H7 (cell line): ENCODE data around the gene MYO9A. TPM values are rescaled to one million over a fixed set of nuclear protein-coding genes. Genes with fewer than 3 reads are reported as not detected.

ENCODE experiments used
- DNase-seq: peaks from one replicate; pipeline ENCODE4 v3.0.0; 2012
- H3K27me3 ChIP-seq: 2 replicates; pipeline ENCODE4 v1.6.0; 2011; ENCODE audit warnings: mild to moderate bottlenecking, low read length; ENCODE audit not compliant: control insufficient read depth, insufficient read depth
- H3K36me3 ChIP-seq: replicated peaks from 2 replicates; pipeline ENCODE4 v1.5.1; 2011; ENCODE audit warnings: low read length; ENCODE audit not compliant: control insufficient read depth, insufficient read depth
- H3K4me3 ChIP-seq: 2 replicates; pipeline ENCODE4 v1.5.1; 2011; ENCODE audit warnings: low read depth, mild to moderate bottlenecking, control low read depth, low read length, moderate library complexity; ENCODE audit not compliant: insufficient read depth
- total RNA-seq: library from RNA; depleted of rRNA; stranded (reverse); fragments of >200 nt; shearing (Covaris generic); gene quantifications from 2 replicates; pipeline ENCODE4 v1.2.3, GENCODE V29; 2014; rRNA removed

The MYO9A gene
- total RNA-seq, 1 experiment from 2014 or later: 7.8 TPM

GRCh38 chr15:71773206-71773859 lies 344.6 kb downstream of the MYO9A start:
- no peak overlapping the region for H3K4me3 ChIP-seq
- no peaks in the 10 kb centered on the region for H3K27me3 ChIP-seq
- DNase-seq: no peak
- H3K36me3 ChIP-seq: no peaks in the 10 kb centered on the region

Other genes with a start within 250 kb of the MYO9A start
- 2.7 and 4.8 TPM in 2 replicates for gene SENP8, start 253 bp upstream of the MYO9A start, total RNA-seq
- gene GRAMD2A, start 79.6 kb upstream of the MYO9A start, total RNA-seq: 0.17 and 0.52 TPM in 2 replicates
- gene PKM, start 113.0 kb upstream of the MYO9A start, total RNA-seq: 942 and 1,007 TPM in 2 replicates
- 24.8 and 28.8 TPM in 2 replicates for gene PARP6, start 154.4 kb upstream of the MYO9A start, total RNA-seq
- gene CELF6, start 202.0 kb upstream of the MYO9A start, total RNA-seq: 0.21 TPM in 1 of 2 replicates, not detected in the other